ENCODE measurements around the gene CNNM2. TPM values are rescaled to one million over a fixed set of nuclear protein-coding genes. Genes with fewer than 3 reads are reported as not detected.

CNNM2 gene
- total RNA-seq, 2 donors from 2014 or later = 14.7 to 17.9 TPM

- Histone ChIP-seq H3K27ac (ENCODE audit: low read depth, low read length) (no peak overlapping the region), H3K27me3 (ENCODE audit: control insufficient read depth, insufficient read depth, low read length, poor library complexity, severe bottlenecking) (no peaks in the 10 kb centered on the region), H3K4me3 (ENCODE audit: low read length) (no peak overlapping the region), H3K9me3 (ENCODE audit: control insufficient read depth, low read length) (no peaks in the 10 kb centered on the region), H3K4me1 (ENCODE audit: control insufficient read depth, insufficient read depth, low read length) (no peaks in the 10 kb centered on the region), H3K9ac (ENCODE audit: extremely low read depth, low read length, poor library complexity, severe bottlenecking) (no peak overlapping the region), H3K36me3 (ENCODE audit: control insufficient read depth, insufficient read depth, low read length) (peaks cover 77% of the 10 kb centered on the region)
- Mint-ChIP-seq H3K4me3 (no peak overlapping the region), H3K27me3 (ENCODE audit: insufficient read depth) (no peaks in the 10 kb centered on the region), H3K36me3 (ENCODE audit: low read depth) (peaks cover 51% of the 10 kb centered on the region), H3K4me1 (peaks cover 12% of the 10 kb centered on the region), H3K9me3 (no peaks in the 10 kb centered on the region), H3K27ac (no peak overlapping the region)
- WGBS, 2 experiments (ENCODE audit: insufficient coverage in 1 of 2, insufficient read length in 1 of 2) = 45 to 100% methylated on average over 1 to 2 of the region's 2 CpGs
- no peak for DNase-seq
- no peak for TF ChIP-seq CTCF (conservative IDR thresholded peaks at IDR 0.05)
Measured at GRCh38 chr10:103104721-103105120, 186.6 kb downstream of the CNNM2 start.

GRCh38 chr10:103105462-103105861 is 187.4 kb downstream of the CNNM2 start:
- Mint-ChIP-seq H3K9me3 (no peaks in the 10 kb centered on the region), H3K27me3 (ENCODE audit: insufficient read depth) (no peaks in the 10 kb centered on the region), H3K4me1 (peaks cover 11% of the 10 kb centered on the region), H3K36me3 (ENCODE audit: low read depth) (peaks cover 51% of the 10 kb centered on the region), H3K4me3 (no peak overlapping the region), H3K27ac (no peak overlapping the region)
- no peak for DNase-seq
- Histone ChIP-seq H3K27me3 (ENCODE audit: control insufficient read depth, insufficient read depth, low read length, poor library complexity, severe bottlenecking) (no peaks in the 10 kb centered on the region), H3K4me1 (ENCODE audit: control insufficient read depth, insufficient read depth, low read length) (no peaks in the 10 kb centered on the region), H3K27ac (ENCODE audit: low read depth, low read length) (no peak overlapping the region), H3K9me3 (ENCODE audit: control insufficient read depth, low read length) (no peaks in the 10 kb centered on the region), H3K4me3 (ENCODE audit: low read length) (no peak overlapping the region), H3K9ac (ENCODE audit: extremely low read depth, low read length, poor library complexity, severe bottlenecking) (no peak overlapping the region), H3K36me3 (ENCODE audit: control insufficient read depth, insufficient read depth, low read length) (peaks cover 74% of the 10 kb centered on the region)
- no peak for TF ChIP-seq CTCF (conservative IDR thresholded peaks at IDR 0.05)
- WGBS, 2 experiments (ENCODE audit: insufficient coverage in 1 of 2, insufficient read length in 1 of 2) = 100% methylated on average over 1 of the region's 1 CpG; no CpG with 5 or more reads in 1 of the 2 experiments

- Mint-ChIP-seq H3K27ac (no peak overlapping the region), H3K9me3 (no peaks in the 10 kb centered on the region), H3K36me3 (ENCODE audit: low read depth) (peaks cover 50% of the 10 kb centered on the region), H3K27me3 (ENCODE audit: insufficient read depth) (no peaks in the 10 kb centered on the region), H3K4me1 (peaks cover 12% of the 10 kb centered on the region), H3K4me3 (no peak overlapping the region)
- no peak overlapping the region for H3K9ac ChIP-seq (ENCODE audit: extremely low read depth, low read length, poor library complexity, severe bottlenecking)
- no peak for TF ChIP-seq CTCF (conservative IDR thresholded peaks at IDR 0.05)
- DNase-seq = no peak
- H3K4me1 ChIP-seq (ENCODE audit: control insufficient read depth, insufficient read depth, low read length) = no peaks in the 10 kb centered on the region
- H3K36me3 ChIP-seq (ENCODE audit: control insufficient read depth, insufficient read depth, low read length) = peaks cover 69% of the 10 kb centered on the region
- no peak overlapping the region for H3K4me3 ChIP-seq (ENCODE audit: low read length)
- no peak overlapping the region for H3K27ac ChIP-seq (ENCODE audit: low read depth, low read length)
- no peaks in the 10 kb centered on the region for H3K27me3 ChIP-seq (ENCODE audit: control insufficient read depth, insufficient read depth, low read length, poor library complexity, severe bottlenecking)
- no peaks in the 10 kb centered on the region for H3K9me3 ChIP-seq (ENCODE audit: control insufficient read depth, low read length)
Measured at GRCh38 chr10:103106539-103106938, 188.4 kb downstream of the CNNM2 start.
